Measurements from ENCODE around the gene RPS6KC1. TPM values are rescaled to one million over a fixed set of nuclear protein-coding genes. Genes with fewer than 3 reads are reported as not detected.

Gene RPS6KC1
- total and polyA plus RNA-seq, 2 of the 4 experiments (the other 2 are of a cell fraction): 7.9 to 23.7 TPM

DNA sequence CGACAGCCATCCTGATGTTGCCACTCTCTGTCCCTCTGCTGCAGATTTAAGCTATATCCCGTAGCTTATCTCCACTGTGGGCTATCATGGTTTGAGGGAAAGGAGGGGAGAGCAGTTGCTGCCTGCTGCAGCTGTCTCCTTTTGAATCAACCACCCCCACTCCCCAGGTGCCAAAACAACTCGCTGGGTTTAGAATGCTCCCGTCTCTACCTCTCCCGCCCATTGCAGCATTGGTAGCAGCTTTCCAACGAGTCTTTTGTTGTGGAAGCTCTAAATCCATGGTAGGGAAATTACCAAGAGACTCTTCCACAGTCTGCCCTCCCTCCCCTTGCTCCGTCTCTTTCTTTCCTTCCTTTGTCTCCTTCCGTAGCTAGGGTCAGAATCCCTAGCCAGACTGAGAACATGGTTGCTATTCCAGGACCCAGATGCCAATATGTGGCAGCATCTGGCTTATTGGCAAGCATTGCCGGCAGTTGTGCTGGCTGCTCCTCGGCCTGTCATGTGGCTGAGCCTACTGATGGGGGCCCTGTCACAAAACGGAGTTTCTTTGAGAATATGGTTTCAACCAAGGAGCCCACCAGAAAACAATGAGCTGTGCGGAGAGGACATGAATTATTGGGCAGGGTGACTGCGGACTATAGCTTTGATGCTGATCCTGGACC lies 230.7 kb downstream of the RPS6KC1 start:
- H3K9me1 ChIP-seq (ENCODE audit: insufficient read depth, low read length): no peaks in the 10 kb centered on the region
- DNase-seq (no peak), ATAC-seq (ENCODE audit: low read depth) (no peak)
- dilution Hi-C loops (cut with HindIII; ENCODE audit: low sequenced_read_pairs, unreplicated experiment): no loop called here
- peaks cover 2% of the 10 kb centered on the region; the same call in 1 of the 2 replicates for H3K9me3 ChIP-seq (ENCODE audit: control insufficient read depth, insufficient read depth, low read length)
- no peak for TF ChIP-seq MAZ (IDR thresholded peaks at IDR 0.05; ENCODE audit: borderline replicate concordance, low read depth, low read length)
- TF ChIP-seq MAFK (IDR thresholded peaks at IDR 0.05; ENCODE audit: low read depth, low read length): no peak
- no peak for TF ChIP-seq CEBPB (IDR thresholded peaks at IDR 0.05; ENCODE audit: low read depth, low read length)
- TF ChIP-seq, protein P1, sequence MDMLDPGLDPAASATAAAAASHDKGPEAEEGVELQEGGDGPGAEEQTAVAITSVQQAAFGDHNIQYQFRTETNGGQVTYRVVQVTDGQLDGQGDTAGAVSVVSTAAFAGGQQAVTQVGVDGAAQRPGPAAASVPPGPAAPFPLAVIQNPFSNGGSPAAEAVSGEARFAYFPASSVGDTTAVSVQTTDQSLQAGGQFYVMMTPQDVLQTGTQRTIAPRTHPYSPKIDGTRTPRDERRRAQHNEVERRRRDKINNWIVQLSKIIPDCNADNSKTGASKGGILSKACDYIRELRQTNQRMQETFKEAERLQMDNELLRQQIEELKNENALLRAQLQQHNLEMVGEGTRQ (IDR thresholded peaks at IDR 0.05; ENCODE audit: low read depth, low read length): no peak
- TF ChIP-seq, protein P2, sequence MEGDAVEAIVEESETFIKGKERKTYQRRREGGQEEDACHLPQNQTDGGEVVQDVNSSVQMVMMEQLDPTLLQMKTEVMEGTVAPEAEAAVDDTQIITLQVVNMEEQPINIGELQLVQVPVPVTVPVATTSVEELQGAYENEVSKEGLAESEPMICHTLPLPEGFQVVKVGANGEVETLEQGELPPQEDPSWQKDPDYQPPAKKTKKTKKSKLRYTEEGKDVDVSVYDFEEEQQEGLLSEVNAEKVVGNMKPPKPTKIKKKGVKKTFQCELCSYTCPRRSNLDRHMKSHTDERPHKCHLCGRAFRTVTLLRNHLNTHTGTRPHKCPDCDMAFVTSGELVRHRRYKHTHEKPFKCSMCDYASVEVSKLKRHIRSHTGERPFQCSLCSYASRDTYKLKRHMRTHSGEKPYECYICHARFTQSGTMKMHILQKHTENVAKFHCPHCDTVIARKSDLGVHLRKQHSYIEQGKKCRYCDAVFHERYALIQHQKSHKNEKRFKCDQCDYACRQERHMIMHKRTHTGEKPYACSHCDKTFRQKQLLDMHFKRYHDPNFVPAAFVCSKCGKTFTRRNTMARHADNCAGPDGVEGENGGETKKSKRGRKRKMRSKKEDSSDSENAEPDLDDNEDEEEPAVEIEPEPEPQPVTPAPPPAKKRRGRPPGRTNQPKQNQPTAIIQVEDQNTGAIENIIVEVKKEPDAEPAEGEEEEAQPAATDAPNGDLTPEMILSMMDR (conservative IDR thresholded peaks at IDR 0.05; ENCODE audit: low read depth, low read length): no peak
- no peak for TF ChIP-seq NFE2L2 (IDR thresholded peaks at IDR 0.05; ENCODE audit: low read depth, low read length)
- no peak for TF ChIP-seq MXI1 (IDR thresholded peaks at IDR 0.05; ENCODE audit: borderline replicate concordance, low read depth, low read length)
- H2BK15ac ChIP-seq (ENCODE audit: low read depth, low read length): no peak overlapping the region
- no peak overlapping the region for H2AFZ ChIP-seq (replicated peaks; ENCODE audit: low read length, poor library complexity)
- no peak overlapping the region for H3K56ac ChIP-seq (ENCODE audit: extremely low read depth, insufficient read depth, low read length)
- POLR2A ChIA-PET (ENCODE audit: unreplicated experiment): no interaction called here
- WGBS, 2 experiments (ENCODE audit: extremely low coverage in 2 of 2, insufficient read length in 1 of 2): 100% methylated on average over 3 of the region's 13 CpGs; no CpG with 5 or more reads in 1 of the 2 experiments
- H3K27me3 ChIP-seq (ENCODE audit: control insufficient read depth, insufficient read depth, low read length): no peaks in the 10 kb centered on the region
- H2AK9ac ChIP-seq (replicated peaks; ENCODE audit: low read depth, low read length, poor library complexity): no peak overlapping the region
- intact Hi-C loops (cut with micrococcal nuclease): no loop called here
- CTCF ChIA-PET: no interaction called here
- H3K18ac ChIP-seq (ENCODE audit: low read depth, low read length): no peak overlapping the region
- peaks cover 6% of the 10 kb centered on the region for H3K4me1 ChIP-seq (ENCODE audit: control insufficient read depth, insufficient read depth, low read length)
- in situ Hi-C loops (cut with MboI; ENCODE audit: low sequenced_read_pairs): no loop called here
- no peak overlapping the region for H4K91ac ChIP-seq (ENCODE audit: insufficient read depth, low read depth, low read length)
- no peak overlapping the region for H2BK5ac ChIP-seq (ENCODE audit: low read depth, low read length, poor library complexity, severe bottlenecking)
- no peaks in the 10 kb centered on the region for H3K36me3 ChIP-seq (ENCODE audit: control insufficient read depth, insufficient read depth, low read length)
- no peaks in the 10 kb centered on the region for H4K20me1 ChIP-seq (ENCODE audit: insufficient read depth, low read length)
- no peak overlapping the region for H2BK120ac ChIP-seq (ENCODE audit: low read depth, low read length)
- no TSS peak for BruUV-seq (replicated peaks)
- no peak overlapping the region for H3K14ac ChIP-seq (replicated peaks; ENCODE audit: low read depth, low read length)
- H2BK20ac ChIP-seq (ENCODE audit: low read depth, low read length): no peak overlapping the region
- H4K5ac ChIP-seq (ENCODE audit: low read depth, low read length): no peak overlapping the region
- H4K8ac ChIP-seq (ENCODE audit: low read depth in 2 of 2, low read length in 2 of 2): no peak overlapping the region
- H3K4me2 ChIP-seq (ENCODE audit: low read depth, low read length): no peak overlapping the region
- no peaks in the 10 kb centered on the region for H3K79me1 ChIP-seq (ENCODE audit: low read depth in 1 of 2, low read length in 2 of 2)
- H3K9ac ChIP-seq (ENCODE audit: low read depth, low read length): no peak overlapping the region
- no peak overlapping the region for H2AK5ac ChIP-seq (ENCODE audit: low read depth, low read length)
- no peak overlapping the region for H3K4me3 ChIP-seq (ENCODE audit: insufficient read depth, low read depth, low read length)
- H3K27ac ChIP-seq (ENCODE audit: insufficient read depth, low read length): no peak overlapping the region
- H3K23ac ChIP-seq (ENCODE audit: low read depth, low read length): no peak overlapping the region
- no peak overlapping the region for H3K4ac ChIP-seq (ENCODE audit: low read depth, low read length)
